Brain microvascular endothelial cell (primary cell): ENCODE measurements around the gene FPGS.
"Not testable (repeated sequence)": the region's sequence is repeated elsewhere in the genome, so short reads cannot be mapped to it uniquely, and the experiment has no call there.

Experiments used
- DNase-seq: peaks from one replicate; pipeline ENCODE4 v3.0.0-alpha.2; 2020
- H3K27ac ChIP-seq: fragments of 250-450 bp; sonication (Bioruptor Pico); 2 replicates; pipeline ENCODE4 v1.5.1; 2020; ENCODE audit warnings: mild to moderate bottlenecking, moderate library complexity
- H3K27me3 ChIP-seq: fragments of 250-450 bp; sonication (Bioruptor Pico); replicated peaks from 2 replicates; pipeline ENCODE4 v1.5.1; 2020; ENCODE audit warnings: mild to moderate bottlenecking
- H3K36me3 ChIP-seq: fragments of 250-450 bp; sonication (Bioruptor Pico); replicated peaks from 2 replicates; pipeline ENCODE4 v1.5.1; 2020; ENCODE audit warnings: mild to moderate bottlenecking
- H3K4me3 ChIP-seq: 2 replicates; pipeline ENCODE4 v1.5.1; 2011; ENCODE audit warnings: low read depth, mild to moderate bottlenecking, control low read depth, low read length, moderate library complexity
- CTCF ChIP-seq: IDR thresholded peaks from 2 replicates; pipeline ENCODE4 v1.5.1; 2011; ENCODE audit warnings: low read depth, mild to moderate bottlenecking, moderate library complexity, low read length, control low read depth, inconsistent platforms; ENCODE audit errors: missing control alignments
- in situ Hi-C: cut with HindIII; loops from 2 replicates; pipeline ENCODE4 v1.10.0; 2017; ENCODE audit warnings: low sequenced_read_pairs, low pct_ligation_motif_present

Gene FPGS

DNA sequence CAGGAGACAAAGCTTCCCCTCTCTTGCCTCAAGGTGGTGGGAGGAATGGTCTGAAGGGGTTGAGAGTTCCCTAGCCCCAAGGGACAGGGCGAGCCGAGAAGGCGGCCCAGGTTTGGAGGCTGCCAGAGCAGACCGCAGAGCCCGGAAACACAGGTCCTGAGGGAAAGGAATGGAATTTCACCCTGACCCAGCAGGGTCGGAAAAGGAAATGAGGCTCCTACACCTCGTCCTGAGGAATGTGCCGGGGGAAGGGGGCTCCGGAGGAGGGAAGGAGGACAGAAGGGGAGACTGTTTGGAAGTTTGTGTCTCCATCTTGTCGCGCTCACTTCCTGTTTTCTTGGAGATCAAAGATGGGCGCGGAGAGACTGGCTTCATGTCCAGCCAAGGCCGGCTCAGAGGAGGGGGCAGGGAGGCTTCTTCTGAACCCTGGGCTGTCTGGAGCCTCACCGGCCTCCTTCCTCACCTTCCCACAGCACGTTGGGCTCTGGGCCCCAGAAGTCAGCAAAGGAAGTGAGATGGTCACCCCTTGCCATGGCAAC lies 42.2 kb downstream of the FPGS start:
- Histone ChIP-seq H3K27ac (peak overlapping the region; percentile 44), H3K4me3 (no peak overlapping the region), H3K27me3 (no peaks in the 10 kb centered on the region), H3K36me3 (peaks cover 12% of the 10 kb centered on the region)
- no peak for TF ChIP-seq CTCF
- in situ Hi-C loops: no loop called here
- no peak for DNase-seq

DNA sequence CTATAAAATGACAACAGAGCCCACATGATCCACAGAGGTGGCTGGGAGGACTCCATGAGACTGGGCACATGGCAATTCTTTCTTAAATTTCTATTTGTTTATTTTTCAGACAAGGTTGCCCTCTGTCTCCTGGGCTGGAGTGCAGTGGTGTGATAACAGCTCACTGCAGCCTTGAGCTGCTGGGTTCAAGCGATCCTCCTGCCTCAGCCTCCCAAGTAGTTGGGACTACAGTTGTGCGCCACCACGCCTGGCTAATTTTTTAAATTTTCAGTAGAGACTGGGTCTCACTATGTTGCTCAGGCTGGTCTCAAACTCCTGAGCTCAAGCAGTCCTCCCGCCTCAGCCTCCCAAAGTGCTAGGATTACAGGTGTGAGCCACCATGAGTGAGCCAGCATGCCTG lies 42.9 kb downstream of the FPGS start:
- H3K36me3 ChIP-seq: peaks cover 12% of the 10 kb centered on the region
- H3K27me3 ChIP-seq, in situ Hi-C loops, DNase-seq, H3K4me3 ChIP-seq, H3K27ac ChIP-seq: not testable (repeated sequence)

DNA sequence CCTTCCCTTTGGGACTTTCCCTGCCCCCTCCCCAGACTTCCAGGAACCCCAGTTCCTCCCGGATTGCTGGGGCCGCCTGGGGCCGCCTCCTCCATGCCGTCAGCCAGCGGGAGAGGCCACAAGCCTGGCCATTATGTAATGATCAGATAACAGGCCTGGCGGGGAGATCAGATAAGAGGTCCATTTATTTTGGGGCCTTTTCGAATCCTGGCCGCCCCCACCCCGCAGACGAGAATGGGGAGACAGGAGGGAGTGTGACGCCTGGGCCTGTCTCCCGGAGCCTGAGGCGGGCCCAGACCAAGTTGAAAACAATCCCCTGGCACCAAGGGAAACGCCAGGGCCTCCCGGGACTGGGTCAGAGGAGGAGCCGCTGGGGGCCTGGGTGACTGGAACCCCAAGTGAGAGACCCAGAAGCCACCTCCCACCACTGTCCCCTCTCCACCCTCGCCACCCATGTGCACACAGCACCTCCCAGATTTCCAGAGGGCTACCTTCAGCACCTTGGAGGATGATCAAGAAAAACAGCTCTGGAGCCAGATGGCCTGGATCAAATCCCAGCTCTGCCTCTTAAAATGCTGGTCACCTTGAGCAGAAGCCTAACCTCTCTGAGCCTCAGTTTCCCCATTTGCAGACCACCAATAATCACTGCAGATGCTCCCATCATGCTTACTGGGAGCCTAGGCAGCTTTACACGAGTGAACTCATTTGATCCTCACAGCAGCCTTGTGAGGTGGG lies 43.9 kb downstream of the FPGS start:
- Histone ChIP-seq H3K4me3 (no peak overlapping the region), H3K27ac (no peak overlapping the region), H3K27me3 (no peaks in the 10 kb centered on the region), H3K36me3 (peaks cover 10% of the 10 kb centered on the region)
- no peak for TF ChIP-seq CTCF
- in situ Hi-C loops: no loop called here
- no peak for DNase-seq

DNA sequence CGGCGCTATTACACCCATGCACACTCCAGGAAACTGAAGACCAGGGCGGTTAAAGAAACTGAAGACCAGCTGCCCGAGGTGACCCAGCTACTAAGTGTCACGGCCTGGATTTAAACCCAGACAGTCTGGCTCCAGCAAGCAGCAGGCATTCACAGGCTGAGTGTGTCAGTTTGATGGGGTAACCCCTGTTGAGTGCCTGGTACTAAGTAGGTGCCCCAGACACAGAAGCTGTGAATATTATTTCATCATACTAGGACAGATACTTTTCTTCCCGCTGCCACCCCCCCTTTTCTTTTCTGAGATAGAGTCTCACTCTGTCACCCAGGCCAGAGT lies 44.5 kb downstream of the FPGS start:
- DNase-seq: no peak
- Histone ChIP-seq H3K27ac (no peak overlapping the region), H3K36me3 (peaks cover 6% of the 10 kb centered on the region), H3K27me3 (no peaks in the 10 kb centered on the region), H3K4me3 (no peak overlapping the region)
- TF ChIP-seq CTCF: no peak
- in situ Hi-C loops: no loop called here

DNA sequence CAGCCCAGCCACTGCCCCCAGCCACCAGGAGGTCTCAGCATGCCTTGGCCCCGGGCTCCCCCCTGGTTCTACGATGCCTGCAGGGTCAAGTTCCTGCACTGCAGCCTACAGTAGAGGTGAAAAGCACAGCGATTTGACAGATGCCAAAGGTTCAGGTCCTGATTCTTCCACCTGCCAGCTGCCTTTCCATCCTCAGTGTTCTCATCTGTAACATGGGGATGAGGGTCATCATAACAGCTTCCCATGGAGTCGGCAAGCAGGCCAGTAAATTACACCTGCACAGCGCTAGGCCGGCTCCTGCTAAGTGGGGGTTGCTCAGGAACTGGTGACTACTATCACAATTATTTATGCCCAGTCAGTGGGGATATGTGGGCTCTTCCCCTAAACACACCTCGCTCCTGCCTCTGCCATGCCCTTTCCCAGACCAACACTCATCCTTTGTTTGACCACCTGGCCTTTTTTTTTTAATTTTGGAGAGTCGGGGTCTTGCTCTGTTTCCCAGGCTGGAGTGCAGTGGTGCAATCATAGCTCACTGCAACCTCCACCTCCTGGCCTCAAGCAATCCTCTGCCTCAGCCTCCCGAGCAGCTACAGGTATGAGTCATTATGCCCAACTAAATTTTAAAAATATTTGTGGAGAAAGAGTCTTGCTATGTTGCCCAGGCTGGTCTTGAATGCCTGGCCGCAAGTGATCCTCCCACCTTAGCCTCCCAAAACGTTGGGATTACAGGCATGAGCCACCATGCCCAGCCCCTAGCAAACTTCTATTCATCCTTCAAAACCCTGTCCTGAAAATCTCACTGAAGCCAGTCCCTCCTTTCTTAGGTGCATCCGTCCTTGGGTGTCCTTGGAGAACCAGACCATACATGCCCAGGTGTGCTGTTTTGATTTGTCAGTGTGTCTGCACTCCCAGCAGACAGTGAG lies 45.4 kb downstream of the FPGS start:
- H3K27me3 ChIP-seq: no peaks in the 10 kb centered on the region
- H3K4me3 ChIP-seq: no peak overlapping the region
- H3K27ac ChIP-seq: no peak overlapping the region
- no peak for DNase-seq
- no peak for TF ChIP-seq CTCF
- H3K36me3 ChIP-seq: peaks cover 6% of the 10 kb centered on the region
- in situ Hi-C loops: no loop called here
